ENCODE measurements around the gene DACT2. TPM values are rescaled to one million over a fixed set of nuclear protein-coding genes. Genes with fewer than 3 reads are reported as not detected.

Gene DACT2
- polyA plus RNA-seq, 1 donor = 1.6 TPM

GRCh38 chr6:168349718-168350210 is 30.2 kb upstream of the DACT2 start:
- no peak for DNase-seq

GRCh38 chr6:168348186-168348585 is 28.6 kb upstream of the DACT2 start:
- no peak for DNase-seq

- no peak for DNase-seq
Observed at GRCh38 chr6:168347615-168348014, 28.0 kb upstream of the DACT2 start.

GRCh38 chr6:168347053-168347452 is 27.5 kb upstream of the DACT2 start:
- DNase-seq = no peak

GRCh38 chr6:168345896-168346754 is 26.5 kb upstream of the DACT2 start:
- DNase-seq = no peak

- DNase-seq = no peak
Observed at GRCh38 chr6:168345266-168345665, 25.7 kb upstream of the DACT2 start.

- DNase-seq = no peak
Observed at GRCh38 chr6:168344338-168344737, 24.8 kb upstream of the DACT2 start.

- no peak for DNase-seq
Observed at GRCh38 chr6:168343239-168344150, 23.9 kb upstream of the DACT2 start.

GRCh38 chr6:168342636-168343035 is 23.1 kb upstream of the DACT2 start:
- DNase-seq = no peak

GRCh38 chr6:168341280-168341900 is 21.8 kb upstream of the DACT2 start:
- no peak for DNase-seq

GRCh38 chr6:168340819-168341218 is 21.2 kb upstream of the DACT2 start:
- no peak for DNase-seq

GRCh38 chr6:168338777-168339176 is 19.2 kb upstream of the DACT2 start:
- DNase-seq = no peak

- no peak for DNase-seq
Observed at GRCh38 chr6:168336967-168337366, 17.4 kb upstream of the DACT2 start.

- DNase-seq = no peak
Observed at GRCh38 chr6:168333989-168334388, 14.4 kb upstream of the DACT2 start.

GRCh38 chr6:168333491-168333890 is 13.9 kb upstream of the DACT2 start:
- no peak for DNase-seq

- no peak for DNase-seq
Observed at GRCh38 chr6:168333039-168333438, 13.5 kb upstream of the DACT2 start.

- DNase-seq = no peak
Observed at GRCh38 chr6:168332020-168332419, 12.4 kb upstream of the DACT2 start.

GRCh38 chr6:168331058-168331457 is 11.5 kb upstream of the DACT2 start:
- DNase-seq = no peak

GRCh38 chr6:168330403-168330802 is 10.8 kb upstream of the DACT2 start:
- DNase-seq = no peak

- DNase-seq = no peak
Observed at GRCh38 chr6:168328086-168328485, 8.5 kb upstream of the DACT2 start.

GRCh38 chr6:168326294-168327261 is 7.0 kb upstream of the DACT2 start:
- no peak for DNase-seq

GRCh38 chr6:168322966-168323365 is 3.4 kb upstream of the DACT2 start:
- no peak for DNase-seq
